H54 (cell line): Measurements from ENCODE around the gene ZNF560.
A peak's percentile ranks its signal among the peaks of the same experiment; 100 is the strongest.

ENCODE experiments used
- DNase-seq: peaks from one replicate; pipeline ENCODE4 v3.0.0; 2011; ENCODE audit warnings: low spot score, mixed read lengths; ENCODE audit not compliant: insufficient read length
- FAIRE-seq: peaks from 3 replicates; lab custom pipeline; 2011; peaks lifted over from hg19 to GRCh38; lab: Jason Lieb, UNC
- POLR2A ChIP-seq: IDR thresholded peaks from 2 replicates; pipeline ENCODE4 v1.6.1; 2011; ENCODE audit warnings: low read depth, mild to moderate bottlenecking, low read length

Gene ZNF560

DNA sequence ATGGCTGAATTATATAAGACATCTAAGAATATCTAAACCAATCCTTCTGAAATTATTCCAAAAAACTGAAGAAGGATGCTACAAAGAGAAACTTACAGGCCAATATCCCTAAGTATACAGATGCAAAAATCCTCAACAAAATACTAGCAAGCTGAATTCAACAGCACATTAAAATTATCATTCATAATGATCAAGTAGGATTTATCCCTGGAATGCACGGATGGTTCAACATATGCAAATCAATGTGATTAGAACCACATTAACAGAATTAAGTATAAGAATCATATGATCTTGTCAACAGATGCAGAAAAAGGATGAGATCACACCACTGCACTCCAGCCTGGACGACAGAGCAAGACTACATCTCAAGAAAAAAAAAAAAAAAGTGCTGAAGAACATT lies 13.3 kb downstream of the ZNF560 start:
- no peak for DNase-seq
- TF ChIP-seq POLR2A: no peak
- FAIRE-seq: no peak

DNA sequence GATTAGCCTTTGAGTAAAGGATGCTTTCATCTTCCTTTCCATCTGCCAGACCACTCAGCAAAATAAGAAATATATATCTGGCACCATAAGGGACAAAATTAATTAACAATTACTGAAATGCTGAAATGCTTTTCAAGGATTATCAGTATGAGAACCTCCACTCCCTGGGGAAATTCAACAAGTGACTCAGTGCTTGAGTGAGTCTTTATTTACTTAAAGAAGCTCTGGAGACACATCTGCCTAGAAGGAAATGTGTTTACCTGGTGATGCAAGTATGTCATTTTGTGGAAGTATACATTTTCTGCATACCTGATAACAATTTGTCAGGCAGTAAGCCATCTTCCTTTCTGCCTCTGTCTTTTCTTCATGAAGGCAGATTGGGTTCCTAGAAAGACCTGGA lies 23.4 kb downstream of the ZNF560 start:
- FAIRE-seq (no peak), DNase-seq (no peak)
- TF ChIP-seq POLR2A: no peak

DNA sequence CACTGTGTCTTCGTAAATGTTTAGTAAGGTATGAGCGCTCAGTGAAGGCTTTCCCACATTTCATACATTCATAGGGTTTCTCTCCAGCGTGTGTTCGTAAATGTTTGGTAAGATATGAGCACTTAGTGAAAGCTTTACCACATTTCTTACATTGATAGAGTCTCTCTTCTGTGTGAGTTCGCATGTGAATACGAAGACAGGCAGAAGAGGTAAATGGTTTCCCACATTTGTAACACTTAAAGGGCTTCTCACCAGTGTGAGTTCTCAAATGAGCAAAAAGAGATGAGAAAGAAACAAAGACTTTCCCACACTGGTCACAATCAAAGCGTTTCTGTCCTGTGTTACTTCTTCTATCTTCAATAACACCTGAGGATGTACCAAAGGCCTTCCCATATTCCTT lies 31.3 kb downstream of the ZNF560 start:
- TF ChIP-seq POLR2A: no peak
- no peak for DNase-seq
- FAIRE-seq: no peak

DNA sequence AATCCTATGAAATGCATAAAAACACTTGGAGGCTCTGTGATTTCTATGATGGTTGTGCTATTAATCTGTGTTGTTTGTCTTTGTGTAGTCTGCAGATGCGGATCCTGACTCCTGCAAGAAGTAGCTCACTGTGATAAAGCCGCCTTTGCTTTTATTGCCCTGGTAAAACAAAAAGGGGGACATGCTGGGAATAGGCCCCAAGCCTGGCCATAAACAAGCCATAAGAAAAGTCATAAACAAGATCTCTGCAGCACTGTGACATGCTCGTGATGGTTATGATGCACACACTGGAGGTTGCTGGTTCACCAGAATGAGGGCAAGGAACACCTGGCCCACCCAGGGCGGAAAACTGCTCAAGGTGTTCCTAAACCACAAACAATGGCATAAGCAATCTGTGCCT lies 36.5 kb downstream of the ZNF560 start:
- DNase-seq: no peak
- no peak for TF ChIP-seq POLR2A
- no peak for FAIRE-seq

DNA sequence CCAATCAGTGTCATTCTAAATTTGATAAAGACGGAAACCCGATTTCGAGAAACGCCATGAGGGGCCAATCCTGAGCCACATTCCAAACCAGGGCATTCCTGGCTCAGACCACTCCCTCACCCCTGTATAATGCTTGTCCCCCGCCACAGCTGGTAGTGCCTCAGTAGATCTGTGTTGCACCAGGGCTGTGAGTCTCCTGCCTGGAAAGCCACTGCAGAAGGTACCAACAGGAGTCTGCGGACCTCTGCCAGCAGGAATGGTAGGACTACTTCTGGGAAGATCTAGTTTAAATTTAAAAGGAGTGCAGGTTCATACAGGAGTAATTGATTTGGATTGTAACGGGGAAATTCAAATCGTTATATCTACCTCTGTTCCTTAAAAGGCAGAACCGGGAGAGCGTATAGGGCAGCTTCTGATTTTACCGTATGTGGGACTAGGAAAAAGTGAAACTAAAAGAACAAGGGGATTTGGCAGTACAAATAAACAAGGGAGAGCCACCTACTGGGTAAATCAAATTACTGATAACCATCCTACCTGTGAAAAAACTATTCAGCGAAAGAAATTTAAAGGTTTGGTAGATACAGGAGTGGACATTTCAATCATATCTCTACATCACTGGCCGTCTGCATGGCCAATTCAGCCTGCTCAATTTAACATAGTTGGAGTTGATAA lies 42.3 kb downstream of the ZNF560 start:
- DNase-seq (no peak), FAIRE-seq (no peak)
- TF ChIP-seq POLR2A: no peak

DNA sequence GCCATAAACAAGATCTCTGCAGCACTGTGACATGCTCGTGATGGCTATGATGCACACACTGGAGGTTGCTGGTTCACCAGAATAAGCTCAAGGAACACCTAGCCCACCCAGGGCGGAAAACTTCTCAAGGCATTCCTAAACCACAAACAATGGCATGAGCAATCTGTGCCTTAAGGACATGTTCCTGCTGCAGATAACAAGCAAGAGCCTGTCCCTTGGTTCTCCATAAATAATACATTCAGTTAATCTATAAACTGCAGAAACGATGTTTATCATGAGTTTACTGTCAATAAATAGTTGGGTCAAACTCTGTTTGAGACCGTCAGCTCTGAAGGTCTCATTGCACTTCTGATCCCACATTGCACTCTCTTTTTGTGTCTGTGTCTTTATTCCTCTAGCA lies 44.5 kb downstream of the ZNF560 start:
- no peak for DNase-seq
- FAIRE-seq: no peak
- no peak for TF ChIP-seq POLR2A

DNA sequence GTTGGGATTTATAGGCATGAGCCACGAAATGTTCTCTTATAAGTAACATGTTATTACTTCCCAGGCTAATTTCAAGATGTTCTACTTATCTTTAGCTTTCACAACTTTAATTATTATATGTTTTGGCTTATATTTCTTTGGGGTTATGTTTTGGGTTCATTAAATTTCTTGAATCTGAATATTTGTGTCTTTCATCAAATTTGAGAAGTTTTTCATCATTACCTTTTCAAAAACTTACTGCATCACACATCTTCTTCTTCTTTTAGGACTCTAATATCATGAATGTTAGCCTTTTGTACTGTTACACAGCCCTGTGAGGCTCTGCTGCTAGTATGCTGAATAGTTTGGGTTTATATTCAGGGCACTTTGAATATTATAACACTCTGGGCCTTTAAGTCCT lies 53.4 kb downstream of the ZNF560 start:
- DNase-seq (no peak), FAIRE-seq (no peak)
- TF ChIP-seq POLR2A: no peak

DNA sequence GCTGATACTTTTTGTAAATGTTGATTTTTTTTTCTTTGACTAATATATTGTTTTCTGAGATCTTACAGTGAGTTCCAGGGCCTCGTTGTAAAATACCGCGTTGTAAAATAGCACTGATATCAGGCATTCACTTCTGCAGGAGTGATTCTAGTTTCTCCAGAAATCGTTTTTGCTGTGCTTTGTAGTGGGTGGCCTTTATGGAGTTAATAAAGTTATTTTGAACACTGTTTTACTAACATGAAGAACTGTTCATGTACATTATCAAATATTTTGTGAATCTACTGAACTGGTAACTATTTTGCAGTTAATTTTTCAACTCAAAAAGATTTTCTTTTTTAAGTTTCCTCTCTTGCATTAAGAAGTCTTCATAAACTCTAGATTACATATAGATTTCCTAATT lies 62.1 kb downstream of the ZNF560 start:
- DNase-seq (no peak), FAIRE-seq (no peak)
- no peak for TF ChIP-seq POLR2A

DNA sequence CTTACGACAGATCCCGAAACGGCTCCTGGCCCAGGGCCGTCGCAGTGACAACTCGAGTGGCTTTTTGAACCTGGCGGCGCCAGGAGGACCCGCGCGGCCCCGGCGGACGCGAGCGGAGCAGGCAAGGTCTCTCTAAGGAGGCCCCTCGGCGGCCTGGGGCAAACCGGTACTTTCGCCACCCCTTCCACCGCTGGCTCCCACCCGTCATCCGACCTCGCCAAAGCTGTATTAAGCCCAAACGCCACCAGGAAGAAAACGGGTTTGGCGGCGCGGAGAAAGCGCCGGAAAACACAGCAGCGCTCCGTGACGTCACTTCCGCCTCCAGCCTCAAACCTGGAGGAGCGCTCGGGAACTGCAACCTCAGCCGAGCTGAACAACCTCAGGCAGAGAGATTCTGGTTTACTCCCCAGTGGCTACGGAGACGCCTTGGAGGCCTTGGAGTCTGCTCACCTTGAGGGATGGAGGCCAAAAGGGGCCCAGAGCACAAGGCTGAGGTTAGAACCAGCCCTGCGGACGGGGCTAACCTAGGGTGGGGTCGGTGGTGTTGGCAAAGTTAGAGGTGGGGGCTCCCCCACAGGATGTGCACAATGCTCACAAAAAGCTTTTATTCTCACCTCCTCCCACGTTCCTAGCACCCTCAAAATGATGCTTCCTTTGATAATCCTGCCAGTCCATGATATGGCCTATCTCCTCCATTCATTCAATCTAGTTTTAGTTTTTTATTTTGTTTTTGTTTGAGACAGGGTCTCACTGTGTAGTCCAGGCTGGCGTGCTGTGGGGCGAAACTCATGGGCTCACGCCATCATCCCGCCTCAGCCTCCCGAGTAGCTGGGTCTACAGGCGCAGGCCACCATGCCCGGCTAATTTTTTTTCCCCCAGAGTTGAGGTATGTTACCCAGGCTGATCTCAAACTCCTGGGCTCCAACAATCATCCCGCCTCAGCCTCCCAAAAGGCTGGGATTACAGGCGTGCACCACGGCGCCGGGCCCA lies 62.8 kb downstream of the ZNF560 start, which contains the start of gene ZNF266:
ZNF266 (minus strand) TSS at position 295 of the 990 bp plus-strand sequence. CDS start 15,484 bp downstream, outside the sequence.
- peak; percentile 71 for TF ChIP-seq POLR2A
- DNase-seq: peak; percentile 87
- FAIRE-seq: peak; percentile 83

DNA sequence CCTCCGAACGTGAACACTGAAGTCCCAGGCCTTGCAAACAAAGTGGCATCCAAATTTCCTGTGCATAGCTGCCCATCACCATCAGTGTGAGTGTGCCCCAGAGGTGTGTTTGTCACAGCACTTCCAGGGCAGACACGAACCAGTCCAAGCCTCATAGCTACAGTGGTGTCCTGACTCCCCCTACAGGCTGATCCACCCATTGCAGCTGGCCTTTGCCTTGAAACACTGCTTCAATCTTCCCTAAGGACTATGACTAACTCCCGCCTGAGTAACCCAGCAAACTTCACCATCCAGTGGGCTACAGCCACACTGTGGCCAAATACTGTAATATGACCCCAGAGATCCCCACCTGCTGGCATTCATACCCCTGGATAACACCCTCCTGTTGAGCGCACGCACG lies 66.9 kb downstream of the ZNF560 start:
- no peak for FAIRE-seq
- peak; percentile 30 for DNase-seq
- TF ChIP-seq POLR2A: no peak

DNA sequence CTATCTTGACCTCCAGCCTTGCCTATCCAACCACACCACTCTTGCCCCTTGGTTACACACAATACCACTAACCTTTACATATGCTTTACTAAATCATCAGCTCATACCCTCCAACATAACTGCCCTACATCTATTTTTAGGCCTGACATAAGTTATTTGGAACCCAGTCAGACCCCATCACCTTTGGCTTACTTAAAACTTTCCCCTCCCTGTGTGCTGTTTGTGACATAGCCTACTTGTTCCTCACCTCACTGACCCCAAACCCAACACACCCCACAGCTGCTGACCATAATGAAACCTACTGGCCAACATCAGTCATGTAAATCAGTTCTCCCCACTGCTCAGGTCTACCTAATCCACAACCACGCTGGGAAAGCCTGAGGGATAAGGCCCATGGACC lies 68.0 kb downstream of the ZNF560 start:
- FAIRE-seq: no peak
- DNase-seq: no peak

DNA sequence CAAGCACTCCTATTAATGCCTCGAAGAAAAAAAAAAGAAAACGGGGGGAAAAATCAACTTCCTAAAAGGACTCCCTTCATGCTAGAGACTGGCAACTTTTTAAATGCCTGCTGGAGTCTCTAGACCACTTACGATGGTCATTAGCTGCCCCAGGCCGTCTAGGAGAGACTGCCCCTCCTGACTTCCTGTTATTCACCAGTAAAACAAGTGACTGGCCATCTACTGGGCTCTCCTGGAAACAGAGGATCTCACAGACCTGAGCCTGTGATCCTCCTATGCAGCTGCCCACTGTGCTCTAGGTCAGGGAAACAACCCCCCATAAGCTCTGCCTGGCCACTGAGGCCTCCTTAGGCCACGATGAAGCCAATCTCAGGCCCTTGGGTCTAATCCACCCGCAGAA lies 70.5 kb downstream of the ZNF560 start:
- TF ChIP-seq POLR2A: no peak
- FAIRE-seq (no peak), DNase-seq (no peak)

More for the DNA sequence above, 68.0 kb downstream of the ZNF560 start:
- no peak for TF ChIP-seq POLR2A
